IPS-NIHi7 (cell line): ENCODE results near the gene SHISA7.
"Not testable (repeated sequence)": the region's sequence is repeated elsewhere in the genome, so short reads cannot be mapped to it uniquely, and the experiment has no call there.

Experiments used
- DNase-seq: peaks from one replicate; pipeline ENCODE4 v3.0.0; 2012; ENCODE audit warnings: mixed read lengths; ENCODE audit errors: extremely low spot score

SHISA7 gene

DNA sequence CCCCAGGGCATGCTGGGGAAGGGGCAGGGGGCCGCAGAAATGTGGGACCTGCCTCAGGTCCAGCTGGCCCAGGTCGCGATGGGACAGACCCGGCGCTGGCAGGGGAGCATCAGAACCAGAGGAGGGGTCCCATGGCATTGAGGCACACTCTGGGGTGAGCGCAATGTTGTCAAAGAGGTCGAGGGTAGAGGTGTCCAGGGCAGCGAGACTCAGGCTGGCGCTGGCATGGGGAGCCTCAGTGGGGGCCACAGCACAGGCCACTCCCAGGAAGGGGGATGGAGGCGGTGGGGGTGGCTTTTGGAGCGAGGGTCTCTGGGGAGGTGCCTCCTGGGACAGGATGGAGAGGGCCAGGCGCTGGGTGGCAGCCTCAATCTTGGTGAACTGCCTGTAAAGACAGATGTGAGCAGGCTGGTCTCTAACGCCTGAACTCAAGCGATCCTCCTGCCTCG is 20.5 kb upstream of the SHISA7 start:
- DNase-seq = no peak

DNA sequence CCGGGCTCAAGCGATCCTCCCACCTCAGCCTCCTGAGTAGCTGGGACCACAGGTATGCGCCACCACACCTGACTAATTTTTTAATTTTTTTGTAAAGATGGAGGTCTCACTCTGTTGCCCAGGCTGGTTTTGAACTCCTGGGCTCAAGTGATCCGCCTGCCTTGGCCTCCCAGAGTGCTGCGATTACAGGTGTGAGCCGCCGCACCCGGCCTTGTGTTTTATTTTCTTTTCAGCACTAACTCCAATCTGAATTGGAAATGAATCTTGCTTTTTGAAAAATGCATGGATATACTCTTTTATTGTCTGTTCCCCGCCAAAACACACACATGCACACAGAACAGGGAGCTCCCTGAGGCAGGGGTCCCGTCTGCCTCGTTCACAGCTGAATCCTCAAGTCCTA is 19.6 kb upstream of the SHISA7 start:
- no peak for DNase-seq

DNA sequence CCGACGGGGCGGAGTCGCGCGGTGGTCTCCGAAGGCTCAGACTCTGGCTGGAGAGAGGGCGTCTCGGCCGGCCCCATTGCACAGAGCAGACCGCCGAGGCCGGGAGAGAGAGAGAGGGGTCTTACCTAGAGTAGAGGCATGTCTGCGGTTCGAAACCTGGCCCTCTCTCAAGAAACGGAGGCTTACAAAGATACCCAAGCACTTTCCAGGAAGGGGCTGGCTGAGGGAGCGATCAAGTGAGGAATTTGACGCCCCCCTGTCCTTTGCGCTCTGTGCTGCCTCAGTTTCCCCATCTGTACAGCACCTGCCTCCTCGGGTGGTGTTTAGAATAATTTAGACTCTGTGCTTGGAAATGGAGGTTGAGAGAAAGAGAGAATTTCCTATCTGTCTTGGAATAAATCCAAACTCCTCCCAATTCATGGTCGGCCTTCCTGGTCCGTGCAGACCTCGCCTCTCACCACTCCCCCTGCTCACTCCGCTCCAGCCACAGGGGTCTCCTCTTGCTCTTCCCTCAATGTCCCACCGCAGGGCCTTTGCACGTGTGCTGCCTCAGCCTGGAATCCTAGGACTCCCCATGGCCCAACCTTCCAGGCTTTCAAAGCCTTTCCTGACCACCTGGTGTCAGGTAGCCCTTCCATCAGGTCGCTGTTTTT is 19.0 kb upstream of the SHISA7 start:
- no peak for DNase-seq

DNA sequence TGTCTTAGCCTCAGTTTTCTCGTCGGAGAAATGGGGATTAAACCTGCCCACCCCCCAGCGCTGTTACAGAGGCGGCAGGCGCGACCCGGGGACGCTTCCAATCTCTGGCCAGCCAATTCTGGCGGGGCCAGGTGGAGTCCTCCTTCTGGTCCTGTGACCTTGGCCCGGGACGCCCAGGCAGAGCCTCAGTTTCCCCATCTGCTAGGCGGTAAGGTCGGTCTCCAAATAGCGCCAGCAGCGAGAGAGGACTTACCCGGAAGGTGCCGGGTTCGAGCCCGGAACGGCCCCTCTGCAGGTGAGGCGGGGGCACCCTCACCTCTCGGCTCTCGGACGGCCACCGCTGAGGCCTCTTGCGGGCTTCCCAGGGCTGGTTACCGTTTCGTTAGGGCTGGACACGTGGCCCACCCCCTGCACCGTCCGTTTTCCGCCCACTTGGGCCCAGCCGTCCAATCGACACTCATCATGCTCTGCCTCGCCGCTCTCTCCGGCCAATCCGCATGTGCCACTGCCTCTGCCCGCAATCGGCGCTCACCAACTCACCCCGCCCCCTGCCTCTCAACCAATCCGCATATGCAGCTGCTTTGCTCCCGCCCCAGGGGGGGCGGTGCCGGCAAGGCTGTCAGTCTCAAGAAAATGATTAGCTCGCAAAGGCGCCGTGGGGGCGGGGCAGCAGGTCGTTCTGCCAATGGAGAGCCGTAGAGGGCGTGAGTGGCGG is 18.3 kb upstream of the SHISA7 start, which contains the start of gene ISOC2:
Gene ISOC2 (minus strand): TSS at position 384 of the 715 bp plus-strand sequence. CDS start 5,156 bp downstream, outside the sequence.
- peak; percentile 97 for DNase-seq

DNA sequence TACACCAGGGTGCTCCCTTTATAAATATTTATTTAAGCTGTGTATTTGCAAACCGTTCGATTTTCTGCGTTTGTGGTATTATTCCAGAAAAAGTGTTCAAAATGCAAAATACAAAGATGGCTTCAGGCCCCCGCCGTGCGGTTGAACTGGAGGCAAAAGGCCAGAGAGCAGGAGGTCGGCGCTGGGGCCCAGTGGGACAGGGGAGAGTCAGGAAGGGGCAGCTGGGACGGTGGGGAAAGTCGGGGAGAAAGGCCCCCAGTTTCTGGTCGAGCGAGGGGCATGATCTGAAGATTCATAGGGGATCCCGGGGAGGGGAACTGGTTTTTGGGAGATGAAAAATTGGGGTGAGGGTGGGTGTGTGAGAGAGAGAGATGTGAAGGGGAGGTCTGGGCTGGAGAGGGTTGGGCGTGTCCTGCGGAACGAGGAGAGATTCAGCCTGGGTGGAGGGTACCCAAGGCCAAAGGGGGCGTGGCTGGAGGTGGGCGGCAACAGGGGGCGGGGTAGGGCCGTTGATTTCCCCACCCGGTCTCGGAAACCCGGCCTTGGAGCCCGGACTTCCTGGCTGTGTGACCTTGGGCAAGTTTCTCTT is 17.7 kb upstream of the SHISA7 start:
- DNase-seq = peak; percentile 90

DNA sequence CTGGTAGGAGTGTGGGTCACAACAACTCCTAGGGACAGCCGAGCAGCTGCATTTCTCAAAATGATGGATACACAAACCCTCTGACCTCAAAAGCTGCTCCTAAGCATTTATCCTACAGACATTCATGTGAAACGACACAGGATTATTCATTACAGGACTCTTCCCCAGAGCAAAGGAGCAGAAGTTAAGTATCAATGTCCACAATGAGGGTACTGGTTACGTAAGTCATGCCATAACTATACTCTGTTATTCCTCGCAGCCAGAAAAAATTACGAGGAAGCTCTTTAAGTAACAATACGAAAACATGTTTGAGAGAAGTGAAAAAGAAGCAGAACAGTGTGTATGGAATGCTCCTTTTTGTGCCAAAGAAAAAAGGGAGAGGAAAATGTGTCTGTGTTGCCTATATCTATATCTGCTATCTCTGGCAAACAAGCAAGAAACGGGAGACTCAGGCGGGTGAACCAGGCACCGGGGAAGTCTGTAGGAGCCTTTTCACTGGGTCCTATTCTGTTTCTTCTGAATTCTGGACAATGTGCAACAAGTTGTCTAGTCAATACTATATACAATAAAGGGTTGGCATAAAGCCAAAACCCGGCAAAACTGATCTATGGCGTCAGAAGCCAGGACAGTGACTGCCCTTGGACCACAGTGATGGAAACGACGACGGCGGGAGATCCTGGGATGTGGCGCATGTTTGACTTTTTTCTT is 17.0 kb upstream of the SHISA7 start:
- DNase-seq = no peak

DNA sequence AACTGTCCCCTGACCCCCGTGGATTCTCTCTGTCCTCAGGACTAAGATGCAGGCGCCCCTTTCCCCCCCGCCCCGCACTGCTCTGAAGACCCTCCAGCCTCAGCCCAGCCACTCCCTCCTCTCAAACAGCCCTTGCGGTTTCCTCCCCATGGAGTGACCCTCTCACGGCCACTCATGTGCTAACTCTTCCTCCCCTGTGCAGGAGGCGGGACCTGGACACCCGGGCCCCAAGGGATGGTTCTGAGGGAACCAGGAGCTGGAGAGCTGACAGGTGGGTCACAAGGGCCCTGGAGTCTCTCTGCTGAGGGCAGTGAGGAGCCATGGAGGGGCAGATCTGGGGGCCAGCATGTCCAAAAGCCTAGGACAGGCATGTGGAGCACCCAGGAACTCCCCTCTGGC is 16.4 kb upstream of the SHISA7 start:
- DNase-seq = no peak

DNA sequence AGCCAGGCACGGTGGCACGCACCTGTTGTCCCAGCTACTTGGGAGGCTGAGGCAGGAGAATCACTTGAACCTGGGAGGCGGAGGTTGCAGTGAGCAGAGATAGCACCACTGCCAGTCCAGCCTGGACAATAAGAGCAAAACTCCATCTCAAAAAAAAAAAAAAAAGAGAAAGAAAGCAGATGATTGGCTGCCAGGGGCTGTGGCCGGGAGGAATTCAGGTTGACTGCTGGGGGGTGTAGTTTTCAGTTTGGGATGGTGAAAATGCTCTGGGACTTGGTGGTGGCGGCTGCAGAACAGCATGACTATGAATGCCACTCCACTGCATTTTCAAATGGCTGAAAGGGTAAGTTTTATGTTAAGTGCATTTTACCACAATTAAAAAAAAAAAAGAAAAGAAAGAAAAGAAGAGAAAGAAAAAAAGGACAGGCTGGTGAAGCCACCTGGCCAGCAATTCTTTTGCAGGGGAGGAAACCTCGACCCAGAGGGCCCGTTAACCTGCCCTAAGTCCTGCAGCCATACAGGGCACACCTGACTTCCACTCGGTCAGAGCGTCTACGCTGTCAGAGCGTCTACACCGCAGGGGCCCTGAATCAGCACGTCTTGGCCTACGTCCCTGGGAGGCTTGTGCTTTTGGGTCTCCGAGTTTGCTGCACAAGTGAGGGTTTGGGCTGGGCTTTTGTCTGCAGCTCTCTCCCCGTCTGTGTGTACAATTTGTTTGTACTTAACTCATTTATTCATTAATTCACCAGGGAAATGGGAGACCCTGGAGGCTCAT is 14.8 kb upstream of the SHISA7 start:
- no peak for DNase-seq

DNA sequence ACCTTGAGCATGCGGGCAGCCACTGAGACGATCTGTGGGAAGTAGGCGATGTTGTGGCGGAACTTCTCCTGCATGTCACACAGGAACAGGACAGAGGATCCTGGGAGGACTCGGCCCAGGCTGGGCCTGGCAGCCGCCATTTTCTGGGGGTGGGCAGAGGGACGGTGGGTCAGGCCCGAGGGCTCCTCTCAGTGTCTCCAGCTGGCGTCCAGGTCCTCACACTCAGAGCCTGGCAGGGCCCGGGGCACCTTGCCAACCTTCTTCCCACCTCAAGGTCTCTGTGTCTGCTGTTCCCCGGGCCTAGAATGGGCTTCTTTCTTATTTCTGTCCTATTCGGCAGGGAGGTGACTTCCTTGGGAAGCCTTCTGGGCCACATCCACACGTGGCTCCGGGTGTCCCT is 13.2 kb upstream of the SHISA7 start:
- no peak for DNase-seq

DNA sequence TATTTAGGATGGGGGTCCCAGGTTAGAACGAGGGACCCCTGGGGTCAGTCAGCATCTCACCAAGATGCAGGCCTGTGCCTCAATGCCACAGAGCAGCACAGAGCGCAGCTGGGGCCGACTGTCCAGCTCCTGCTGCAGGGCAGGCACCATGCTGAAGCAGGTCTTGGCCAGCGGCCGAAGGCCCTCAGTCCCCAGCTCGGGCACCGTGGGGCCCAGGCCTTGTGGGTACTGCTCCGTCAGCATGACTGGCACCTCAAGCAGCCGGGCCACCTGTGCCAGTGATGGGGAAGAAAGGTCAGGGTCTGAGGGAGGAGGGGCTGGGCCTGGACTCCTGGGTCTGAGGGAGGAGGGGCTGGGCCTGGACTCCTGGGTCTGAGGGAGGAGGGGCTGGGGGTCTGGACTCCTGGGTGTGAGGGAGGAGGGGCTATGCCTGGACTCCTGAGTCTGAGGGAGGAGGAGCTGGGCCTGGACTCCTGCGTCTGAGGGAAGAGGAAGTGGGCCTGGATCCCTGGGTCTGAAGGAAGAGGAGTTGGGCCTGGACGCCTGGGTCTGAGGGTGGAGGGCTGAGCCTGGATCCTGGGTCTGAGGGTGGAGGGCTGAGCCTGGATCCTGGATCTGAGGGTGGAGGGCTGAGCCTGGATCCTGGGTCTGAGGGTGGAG is 12.6 kb upstream of the SHISA7 start:
- DNase-seq = no peak

DNA sequence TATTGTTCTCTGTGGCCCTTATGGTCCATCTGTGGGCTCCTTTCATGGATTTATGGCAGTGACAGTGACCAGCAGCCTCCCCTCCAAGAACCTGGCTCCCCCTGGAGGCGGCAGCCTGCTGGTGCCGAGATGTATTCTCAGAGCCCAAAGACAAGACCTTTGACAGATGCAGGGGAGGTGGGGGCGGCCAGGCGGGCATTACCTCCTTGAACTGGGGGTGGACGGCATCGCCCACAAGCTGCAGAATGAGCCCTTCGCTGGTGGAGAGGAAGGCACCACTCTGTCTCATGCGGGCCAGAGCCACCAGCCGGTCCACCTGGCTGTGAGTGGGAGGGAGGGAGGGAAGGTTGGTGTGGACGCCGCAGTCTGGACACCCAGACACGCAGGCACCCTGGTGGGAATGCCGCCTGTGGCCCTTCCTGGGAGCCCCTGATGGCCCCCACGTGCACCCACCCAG is 11.7 kb upstream of the SHISA7 start:
- DNase-seq = peak; percentile 67

DNA sequence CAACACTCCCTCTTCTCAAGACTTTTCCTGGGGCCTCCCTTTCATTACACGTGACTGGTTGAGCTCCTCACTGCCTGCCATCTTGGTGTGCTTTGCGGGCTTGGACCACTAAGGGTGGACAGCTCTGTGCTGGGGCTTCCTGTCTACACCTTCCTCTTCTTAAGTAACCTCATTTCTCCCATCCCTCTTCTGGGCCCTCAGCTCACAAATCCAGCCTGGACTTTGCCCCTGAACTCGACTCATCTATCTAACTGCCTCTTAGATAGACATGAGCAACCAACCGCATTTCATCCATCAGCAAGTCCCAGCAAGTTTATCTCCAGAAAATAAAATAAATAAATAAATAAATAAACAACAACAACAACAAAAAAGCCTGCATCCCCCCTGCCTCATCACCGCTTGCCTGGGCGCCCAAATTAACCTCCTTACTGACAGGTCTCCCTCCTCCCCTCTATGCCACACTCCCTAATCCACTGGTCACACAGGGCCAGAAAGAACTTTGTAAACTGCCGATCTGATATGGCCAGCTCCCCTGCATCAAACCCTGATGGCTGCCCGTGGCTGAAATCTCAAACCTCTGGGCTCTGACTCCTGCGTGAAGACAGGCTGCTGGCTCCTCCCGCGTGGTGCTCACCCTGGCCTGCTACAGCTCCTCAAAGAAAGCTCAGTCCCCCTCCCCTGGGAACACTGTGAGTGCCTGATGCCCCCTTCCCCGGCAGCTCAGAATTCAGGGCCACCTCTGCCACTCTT is 10.6 kb upstream of the SHISA7 start:
- no peak for DNase-seq

DNA sequence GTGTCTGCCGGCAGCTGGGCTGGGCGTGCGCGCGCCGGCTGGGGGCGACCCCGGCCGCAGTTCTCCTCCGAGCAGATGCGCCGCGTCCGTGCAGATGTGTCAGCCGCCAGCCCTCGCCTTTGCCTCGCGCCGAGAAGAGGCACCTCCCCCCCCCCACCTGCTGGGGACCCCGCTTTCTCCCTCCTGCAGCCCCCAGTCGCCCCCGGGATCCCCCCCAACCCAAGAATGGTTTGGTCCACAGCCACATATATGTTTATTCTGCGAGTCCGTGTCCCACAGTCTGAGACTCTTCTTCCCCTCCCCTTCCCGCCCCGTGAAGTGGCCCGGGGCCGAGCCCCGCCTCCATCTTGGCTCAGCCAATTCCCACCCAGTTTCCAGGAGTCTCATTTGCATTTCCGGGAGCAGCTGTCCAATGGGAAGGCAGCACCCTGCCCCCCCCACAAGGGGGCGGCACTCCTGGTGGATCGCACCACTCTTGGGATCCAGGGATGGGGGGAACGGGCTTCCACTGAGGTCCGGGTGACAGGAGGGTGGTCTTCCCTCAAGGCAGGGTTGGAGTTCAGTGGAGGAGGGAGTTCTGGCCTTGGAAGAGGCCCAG is 9.7 kb upstream of the SHISA7 start:
- peak; percentile 91 for DNase-seq

DNA sequence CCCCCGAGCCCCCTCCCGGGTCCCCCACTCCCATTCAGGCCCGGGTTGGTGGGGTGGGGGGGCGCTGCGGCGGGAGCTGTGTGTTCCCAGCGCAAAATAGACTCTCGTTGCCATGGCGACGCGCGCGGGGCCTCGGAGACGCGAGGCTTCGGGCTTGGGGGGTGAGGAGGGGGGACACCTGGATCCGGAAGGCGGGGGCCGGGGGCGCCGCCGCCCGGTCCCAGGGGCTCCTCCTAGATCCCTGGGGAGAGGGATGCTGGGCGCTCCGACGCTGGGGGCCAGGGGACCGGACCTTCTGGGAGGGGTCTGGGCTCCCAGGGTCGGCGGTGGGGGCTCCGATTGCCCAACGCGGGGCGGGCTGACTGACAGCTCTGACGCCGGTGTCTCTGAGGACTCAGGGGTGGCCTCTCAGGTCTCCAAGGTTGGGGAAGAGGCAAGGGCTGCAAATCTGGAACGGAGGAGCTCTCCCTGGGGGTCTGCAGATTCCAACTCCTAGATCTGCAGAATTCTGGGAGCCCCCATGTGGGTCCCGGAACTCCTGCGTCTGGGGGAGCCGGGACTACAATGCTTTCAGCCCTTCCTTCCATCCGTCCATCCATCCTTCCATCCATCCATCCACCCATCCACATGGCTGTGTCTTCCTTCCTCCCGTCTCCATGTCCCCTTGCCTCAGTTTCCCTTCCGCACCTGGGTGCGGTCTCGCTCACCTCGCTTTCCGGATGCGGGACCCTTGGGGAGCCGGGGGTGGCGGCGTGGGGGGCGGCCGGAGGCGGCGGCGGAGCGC is 9.1 kb upstream of the SHISA7 start:
- no peak for DNase-seq

DNA sequence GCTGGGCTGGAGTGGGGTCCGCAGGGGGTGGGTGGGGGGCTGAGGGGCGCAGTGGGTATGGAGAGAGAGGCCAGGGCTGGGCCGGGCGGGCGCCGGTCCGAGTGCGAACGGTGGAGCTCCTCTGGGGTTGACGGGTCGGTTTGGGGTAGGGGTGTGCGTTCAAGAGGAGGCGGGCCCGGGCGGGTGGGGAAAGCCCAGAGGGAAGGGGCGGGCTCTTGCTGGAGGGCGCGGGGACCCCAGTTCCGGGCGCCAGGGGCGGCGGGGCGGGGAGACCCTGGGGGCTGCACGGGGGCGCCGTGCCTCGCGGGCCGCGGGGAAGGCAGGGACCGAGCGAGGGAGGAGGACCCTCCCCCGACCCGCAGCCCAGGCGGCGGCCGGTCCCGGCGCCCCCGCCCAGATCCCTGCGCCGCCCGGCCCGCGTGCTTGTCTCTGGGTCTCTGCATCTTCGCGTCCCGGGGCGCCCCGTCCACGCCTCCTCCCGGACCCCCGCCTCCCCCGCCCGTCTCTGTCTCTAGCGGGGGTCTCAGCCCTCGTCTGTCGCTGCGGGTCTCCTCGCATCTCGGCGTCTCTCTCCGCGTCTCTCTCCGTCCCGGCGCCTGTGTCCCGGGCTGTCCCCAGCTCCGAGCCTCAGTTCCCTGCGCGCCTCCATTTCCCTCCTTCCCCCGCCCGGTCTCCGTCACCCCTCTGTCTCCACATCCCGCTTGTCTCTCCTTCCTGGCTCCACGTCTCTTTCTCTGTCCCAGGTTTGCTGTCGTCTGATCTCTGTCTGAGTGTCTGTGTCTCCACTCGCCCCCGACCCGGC is 8.3 kb upstream of the SHISA7 start:
- no peak for DNase-seq

DNA sequence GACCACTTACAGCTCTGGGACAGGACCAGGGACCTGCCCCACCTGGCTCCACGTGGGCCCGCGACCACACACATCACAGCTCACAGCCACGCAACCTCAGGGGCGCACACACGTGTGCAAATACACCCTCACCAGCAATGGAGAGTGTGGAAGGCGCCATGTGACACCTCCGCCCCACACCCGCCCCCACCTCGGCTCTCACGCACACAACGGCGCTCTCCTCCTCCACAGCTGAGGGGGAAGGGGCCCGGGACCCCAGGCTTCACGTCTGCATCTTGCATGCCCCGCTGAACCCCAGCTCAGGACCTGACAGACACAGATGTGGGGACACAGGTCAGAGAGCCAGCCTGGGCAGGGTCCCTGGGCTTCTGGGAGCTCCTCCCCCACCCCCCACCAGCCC is 6.4 kb upstream of the SHISA7 start:
- no peak for DNase-seq

DNA sequence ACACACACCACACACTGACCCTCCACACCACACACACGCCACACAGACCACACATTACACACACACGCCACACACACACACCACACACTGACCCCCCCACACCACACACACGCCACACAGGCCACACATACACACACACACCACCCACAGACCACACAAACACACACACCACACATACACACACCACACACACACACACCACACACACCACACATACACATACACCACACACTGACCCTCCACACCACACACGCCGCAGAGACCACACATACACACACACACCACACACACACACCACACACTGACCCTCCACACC is 5.0 kb upstream of the SHISA7 start:
- DNase-seq = not testable (repeated sequence)

DNA sequence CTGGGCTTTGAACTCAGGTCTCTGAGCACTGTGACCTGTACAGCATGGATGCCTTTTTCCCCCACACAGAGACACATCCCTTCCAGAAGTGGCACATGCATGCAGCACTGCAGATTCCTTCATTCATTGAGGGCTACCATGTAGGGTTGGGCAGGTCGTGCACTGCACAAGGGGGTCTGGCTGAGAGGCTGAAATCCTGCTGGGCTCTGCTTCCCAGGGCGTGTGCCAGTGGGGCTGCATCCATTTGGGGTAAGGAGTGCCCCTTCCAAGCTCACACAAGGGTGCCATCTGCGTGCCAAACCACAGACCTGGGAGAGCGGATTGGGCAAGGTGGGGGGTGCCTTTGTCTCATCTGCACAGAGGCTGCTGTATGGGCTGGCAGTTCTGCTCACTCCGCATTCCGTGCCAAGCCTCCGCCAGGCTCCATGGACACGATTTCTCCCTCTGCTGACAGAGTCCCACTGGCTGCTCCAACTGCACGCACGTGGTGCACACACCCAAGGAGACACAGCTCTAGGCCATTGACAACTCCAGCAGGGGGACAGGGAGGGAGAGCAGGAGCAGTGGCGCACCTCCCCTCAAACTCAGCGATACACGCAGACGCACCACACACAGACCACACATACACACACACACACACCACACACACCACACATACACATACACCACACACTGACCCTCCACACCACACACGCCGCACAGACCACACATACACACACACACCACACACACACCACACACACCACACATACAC is 4.5 kb upstream of the SHISA7 start:
- DNase-seq = no peak
